ENCODE measurements around the gene ARL13B.

- TF ChIP-seq CBX3 (IDR thresholded peaks at IDR 0.05; ENCODE audit: borderline replicate concordance, low read depth), result no peak
- no peak for TF ChIP-seq RFX5 (IDR thresholded peaks at IDR 0.05; ENCODE audit: low read depth, low read length)
- no peak for TF ChIP-seq POLR2AphosphoS5 (IDR thresholded peaks at IDR 0.05; ENCODE audit: low read length)
- TF ChIP-seq CEBPB (IDR thresholded peaks at IDR 0.05; ENCODE audit: borderline replicate concordance in 1 of 2, low read depth in 2 of 2, low read length in 2 of 2), result no peak
- no peak for TF ChIP-seq POLR2A (IDR thresholded peaks at IDR 0.05; ENCODE audit: low read depth, low read length)
- no peak for TF ChIP-seq MAX (IDR thresholded peaks at IDR 0.05; ENCODE audit: low read depth, low read length)
- TF ChIP-seq MYC (IDR thresholded peaks at IDR 0.05; ENCODE audit: insufficient read depth, insufficient read length, insufficient replicate concordance, low read length, severe bottlenecking), result no peak
- TF ChIP-seq, protein P1, sequence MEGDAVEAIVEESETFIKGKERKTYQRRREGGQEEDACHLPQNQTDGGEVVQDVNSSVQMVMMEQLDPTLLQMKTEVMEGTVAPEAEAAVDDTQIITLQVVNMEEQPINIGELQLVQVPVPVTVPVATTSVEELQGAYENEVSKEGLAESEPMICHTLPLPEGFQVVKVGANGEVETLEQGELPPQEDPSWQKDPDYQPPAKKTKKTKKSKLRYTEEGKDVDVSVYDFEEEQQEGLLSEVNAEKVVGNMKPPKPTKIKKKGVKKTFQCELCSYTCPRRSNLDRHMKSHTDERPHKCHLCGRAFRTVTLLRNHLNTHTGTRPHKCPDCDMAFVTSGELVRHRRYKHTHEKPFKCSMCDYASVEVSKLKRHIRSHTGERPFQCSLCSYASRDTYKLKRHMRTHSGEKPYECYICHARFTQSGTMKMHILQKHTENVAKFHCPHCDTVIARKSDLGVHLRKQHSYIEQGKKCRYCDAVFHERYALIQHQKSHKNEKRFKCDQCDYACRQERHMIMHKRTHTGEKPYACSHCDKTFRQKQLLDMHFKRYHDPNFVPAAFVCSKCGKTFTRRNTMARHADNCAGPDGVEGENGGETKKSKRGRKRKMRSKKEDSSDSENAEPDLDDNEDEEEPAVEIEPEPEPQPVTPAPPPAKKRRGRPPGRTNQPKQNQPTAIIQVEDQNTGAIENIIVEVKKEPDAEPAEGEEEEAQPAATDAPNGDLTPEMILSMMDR (IDR thresholded peaks at IDR 0.05 in 2 of 3, conservative IDR thresholded peaks at IDR 0.05 in 1 of 3; ENCODE audit: control insufficient read depth in 2 of 3, extremely low read depth in 1 of 3, insufficient read depth in 1 of 3, low read depth in 3 of 3, low read length in 3 of 3), result no peak
- no peak for TF ChIP-seq SMC3 (IDR thresholded peaks at IDR 0.05; ENCODE audit: borderline replicate concordance, low read length)
- no peak for TF ChIP-seq EZH2 (IDR thresholded peaks at IDR 0.05; ENCODE audit: borderline replicate concordance, control insufficient read depth, low read depth, low read length)
- TF ChIP-seq SP1 (IDR thresholded peaks at IDR 0.05; ENCODE audit: low read depth, low read length), result no peak
- no peak for TF ChIP-seq TCF7 (IDR thresholded peaks at IDR 0.05; ENCODE audit: borderline replicate concordance)
- TF ChIP-seq TCF12 (IDR thresholded peaks at IDR 0.05; ENCODE audit: low read depth, low read length), result no peak
- TF ChIP-seq ZSCAN29 (IDR thresholded peaks at IDR 0.05), result no peak
Observed at GRCh38 chr3:94093151-94093550, 113.2 kb downstream of the ARL13B start.
